Keratinocyte (primary cell): Measurements from ENCODE around the gene TNIP1.

Experiments
- CTCF ChIP-seq, 3 experiments: IDR thresholded peaks in 1 of 3; conservative IDR thresholded peaks in 1 of 3; optimal IDR thresholded peaks in 1 of 3; 2 replicates in 2 of 3; 3 replicates in 1 of 3; pipeline versions ENCODE3 to v1.5.1; 2011; ENCODE audit warnings: low read length in 3 of 3, mild to moderate bottlenecking in 3 of 3, moderate library complexity in 2 of 3, control low read depth in 1 of 3, inconsistent platforms in 1 of 3; ENCODE audit not compliant: insufficient read depth in 2 of 3; ENCODE audit errors: extremely low read depth in 1 of 3
- EZH2 ChIP-seq: IDR thresholded peaks from one replicate; pipeline ENCODE4 v1.6.1; 2012; ENCODE audit warnings: inconsistent platforms, mild to moderate bottlenecking, low read length, moderate library complexity

DNA sequence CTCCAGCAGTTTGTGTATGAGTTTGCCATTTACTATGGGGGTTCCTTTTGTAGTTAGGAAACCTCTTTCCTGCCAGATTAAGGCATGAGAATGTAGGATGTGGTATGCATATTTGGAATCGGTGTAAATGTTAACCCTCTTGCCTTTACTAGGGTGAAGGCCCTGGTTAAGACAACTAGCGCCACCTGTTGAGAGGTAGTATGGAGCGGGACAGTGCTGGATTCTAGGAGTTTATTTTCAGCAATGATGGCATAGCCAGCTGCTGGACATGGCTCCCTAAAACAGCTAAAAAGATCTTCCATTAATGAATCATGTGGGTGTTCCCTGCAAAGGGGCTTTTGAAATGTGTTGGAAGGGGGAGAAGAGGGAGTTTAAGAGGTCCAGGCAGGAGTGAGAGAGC, 91.1 kb downstream of the TNIP1 start:
- TF ChIP-seq CTCF (optimal IDR thresholded peaks at IDR 0.05 in 1 of 3, IDR thresholded peaks at IDR 0.05 in 1 of 3, conservative IDR thresholded peaks at IDR 0.05 in 1 of 3; ENCODE audit: extremely low read depth in 1 of 3, insufficient read depth in 2 of 3, low read length in 3 of 3): peak; percentile 21 to 51 (median 32)
- no peak for TF ChIP-seq EZH2
